ENCODE measurements around the gene MAFF. TPM values are rescaled to one million over a fixed set of nuclear protein-coding genes. Genes with fewer than 3 reads are reported as not detected.

Gene MAFF
- total RNA-seq, 1 experiment from 2014 or later: 5.8 TPM

- Histone ChIP-seq H3K18ac (ENCODE audit: insufficient read length, low read depth, low read length) (peak within 1 kb of the TSS; percentile 95), H2AFZ (ENCODE audit: low read length) (no peak within 1 kb of the TSS), H3K27me3 (ENCODE audit: insufficient read depth, low read length) (no peaks in the 10 kb centered on the region), H3T11ph (ENCODE audit: low read length) (peak within 1 kb of the TSS; percentile 69), H2BK20ac (ENCODE audit: low read depth, low read length, poor library complexity, severe bottlenecking) (no peak within 1 kb of the TSS), H4K5ac (ENCODE audit: insufficient read length, low read depth, low read length) (peak within 1 kb of the TSS; percentile 98), H2BK12ac (ENCODE audit: insufficient read length, low read depth, low read length) (peak within 1 kb of the TSS; percentile 58), H3K79me1 (ENCODE audit: insufficient read depth, low read depth, low read length, poor library complexity, severe bottlenecking) (no peaks in the 10 kb centered on the region), H2BK15ac (ENCODE audit: low read depth, low read length) (no peak within 1 kb of the TSS), H2AK5ac (ENCODE audit: insufficient read length, low read length) (peak within 1 kb of the TSS; percentile 77), H3K79me2 (ENCODE audit: insufficient read depth, low read length) (no peaks in the 10 kb centered on the region), H3K23ac (ENCODE audit: insufficient read length, low read depth, low read length) (no peak within 1 kb of the TSS), H2BK120ac (ENCODE audit: low read depth, low read length, poor library complexity, severe bottlenecking) (peak within 1 kb of the TSS; percentile 26), H3K4me2 (ENCODE audit: insufficient read depth, insufficient read length, low read length) (peak within 1 kb of the TSS; percentile 85), H4K8ac (replicated peaks; ENCODE audit: insufficient read length, low read depth, low read length) (peak within 1 kb of the TSS; percentile 96), H4K91ac (ENCODE audit: insufficient read length, low read depth, low read length) (peak within 1 kb of the TSS; percentile 90), H3K56ac (ENCODE audit: insufficient read length, low read depth, low read length) (peak within 1 kb of the TSS; percentile 58), H3K23me2 (ENCODE audit: insufficient read length, low read depth, low read length, poor library complexity, severe bottlenecking) (peaks cover 8% of the 10 kb centered on the region), H3K9me3 (ENCODE audit: control insufficient read depth, low read depth, low read length) (no peaks in the 10 kb centered on the region), H2BK5ac (ENCODE audit: insufficient read length, low read length) (peak within 1 kb of the TSS; percentile 97), H3K14ac (ENCODE audit: insufficient read depth, low read length) (peak within 1 kb of the TSS; percentile 91), H4K20me1 (ENCODE audit: control insufficient read depth, insufficient read depth, insufficient read length) (no peaks in the 10 kb centered on the region), H3K9ac (ENCODE audit: extremely low read depth, insufficient read length, low read length) (peak within 1 kb of the TSS; percentile 87), H3K4me1 (ENCODE audit: insufficient read depth, low read length) (peaks cover 12% of the 10 kb centered on the region), H3K4ac (ENCODE audit: low read depth, low read length) (peak within 1 kb of the TSS; percentile 71), H3K27ac (ENCODE audit: insufficient read length, low read depth, low read length) (peak within 1 kb of the TSS; percentile 88)
- H3K27ac Mint-ChIP-seq: peak within 1 kb of the TSS; percentile 98 to 99 (median 99)
- peaks cover 33 to 44% of the 10 kb centered on the region in 2 experiments for H3K4me1 Mint-ChIP-seq
- no peaks in the 10 kb centered on the region for H3K27me3 Mint-ChIP-seq (ENCODE audit: low read depth)
- no peaks in the 10 kb centered on the region; a peak in 1 of 5 replicates for H3K9me3 Mint-ChIP-seq
- peak within 1 kb of the TSS; percentile 86 to 91 for H3K4me3 Mint-ChIP-seq
- peaks cover 0 to 7% (median 0%) of the 10 kb centered on the region in 3 experiments; a peak in 3 of 7 replicates for H3K36me3 Mint-ChIP-seq (ENCODE audit: insufficient read depth in 1 of 3, low read depth in 3 of 3)
- no peak for TF ChIP-seq CTCF (conservative IDR thresholded peaks at IDR 0.05)
- peak; percentile 100 for DNase-seq
- WGBS (ENCODE audit: extremely low coverage, insufficient read length, low lambda C conversion rate): no CpG with 5 or more reads among the region's 48 CpGs
These were observed 20.2 kb upstream of the MAFF start, which contains the start of gene PLA2G6 for GRCh38 chr22:38181453-38182200. Gene PLA2G6 (minus strand): TSS chr22:38181830. CDS start chr22:38169426, 12,404 bp downstream.
